HG02798 (cell line): ENCODE results near the gene ELOA.
"Not testable (repeated sequence)": the region's sequence is repeated elsewhere in the genome, so short reads cannot be mapped to it uniquely, and the experiment has no call there.

ENCODE experiments used
- ATAC-seq: cut with Tn5 transposase; IDR thresholded peaks from one replicate; pipeline ENCODE4 v1.9.1; 2021; ENCODE audit warnings: mild to moderate bottlenecking; ENCODE audit not compliant: unreplicated experiment, poor library complexity

The ELOA gene

DNA sequence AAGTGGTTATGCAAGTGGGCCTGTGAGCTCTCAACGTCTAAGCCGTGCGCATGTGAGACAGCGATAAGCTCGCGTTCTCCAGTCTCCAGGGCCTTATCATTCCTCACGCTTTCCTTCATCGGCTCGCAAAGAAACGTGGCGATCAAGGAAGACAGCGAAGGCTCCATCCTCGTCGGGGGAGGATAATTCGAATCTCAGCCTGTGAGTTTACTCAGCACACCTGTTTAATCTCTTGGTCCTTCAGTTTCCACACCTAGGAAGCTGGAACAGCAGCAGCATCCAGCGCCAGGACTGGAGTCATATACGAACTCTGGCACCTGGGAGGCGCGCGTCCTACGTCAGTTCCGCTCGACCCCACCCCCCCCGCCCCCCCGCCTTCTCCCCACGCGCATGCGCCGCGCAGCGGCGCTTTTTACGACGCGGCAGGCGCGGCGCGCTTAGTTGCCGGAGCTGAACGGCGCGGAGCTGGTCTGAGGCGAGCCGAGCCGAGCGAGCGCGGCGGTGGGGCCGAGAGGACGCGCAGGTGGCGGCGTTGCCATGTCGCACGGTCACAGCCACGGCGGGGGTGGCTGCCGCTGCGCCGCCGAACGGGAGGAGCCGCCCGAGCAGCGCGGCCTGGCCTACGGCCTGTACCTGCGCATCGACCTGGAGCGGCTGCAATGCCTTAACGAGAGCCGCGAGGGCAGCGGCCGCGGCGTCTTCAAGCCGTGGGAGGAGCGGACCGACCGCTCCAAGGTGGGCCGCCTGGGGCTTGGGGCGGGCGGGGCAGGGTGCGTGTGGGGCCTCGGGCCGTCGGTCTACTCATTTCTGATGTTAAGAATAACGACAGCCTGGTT lies 34.9 kb downstream of the ELOA start, which contains the start of gene PITHD1:
TSS of gene PITHD1 (plus strand) at position 440 of the 836 bp plus-strand sequence. CDS start at position 538, 98 bp downstream.
- peak; percentile 86 for ATAC-seq

DNA sequence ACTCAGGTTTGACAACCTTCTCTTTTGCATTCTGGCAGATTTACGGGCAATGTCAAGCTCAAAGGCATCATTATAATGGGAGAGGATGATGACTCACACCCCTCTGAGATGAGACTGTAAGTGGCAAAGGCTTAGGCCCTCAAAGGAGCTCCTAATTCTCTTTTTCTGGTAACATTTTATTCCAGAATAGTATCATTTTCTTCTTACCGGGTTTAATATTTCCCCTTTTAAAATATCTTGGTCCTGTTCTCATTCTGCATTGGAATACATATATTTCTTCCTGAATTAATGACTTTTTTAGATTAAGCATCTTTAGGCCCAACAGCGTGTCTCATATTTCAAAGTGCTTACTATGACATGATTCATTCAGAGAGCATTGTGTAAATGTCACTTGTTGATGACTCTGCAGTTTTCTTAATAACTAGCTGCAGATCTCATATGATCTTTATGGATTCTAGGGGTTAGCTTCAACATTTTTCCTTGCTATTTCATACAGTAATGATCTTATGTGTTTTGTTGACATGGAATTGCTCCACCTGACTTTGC lies 36.6 kb downstream of the ELOA start:
- no peak for ATAC-seq

DNA sequence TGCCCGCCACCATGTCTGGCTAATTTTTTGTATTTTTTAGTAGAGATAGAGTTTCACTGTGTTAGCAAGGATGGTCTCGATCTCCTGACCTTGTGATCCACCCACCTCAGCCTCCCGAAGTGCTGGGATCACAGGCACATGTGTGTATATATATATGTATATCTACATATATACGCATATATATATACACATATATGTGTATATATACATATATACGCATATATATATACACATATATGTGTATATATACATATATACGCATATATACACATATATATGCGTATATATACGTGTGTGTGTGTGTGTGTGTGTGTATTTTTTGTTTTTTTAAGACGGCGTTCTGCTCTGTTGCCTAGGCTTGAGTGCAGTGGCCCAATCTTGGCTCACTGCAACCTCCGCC lies 39.9 kb downstream of the ELOA start:
- ATAC-seq, result not testable (repeated sequence)

DNA sequence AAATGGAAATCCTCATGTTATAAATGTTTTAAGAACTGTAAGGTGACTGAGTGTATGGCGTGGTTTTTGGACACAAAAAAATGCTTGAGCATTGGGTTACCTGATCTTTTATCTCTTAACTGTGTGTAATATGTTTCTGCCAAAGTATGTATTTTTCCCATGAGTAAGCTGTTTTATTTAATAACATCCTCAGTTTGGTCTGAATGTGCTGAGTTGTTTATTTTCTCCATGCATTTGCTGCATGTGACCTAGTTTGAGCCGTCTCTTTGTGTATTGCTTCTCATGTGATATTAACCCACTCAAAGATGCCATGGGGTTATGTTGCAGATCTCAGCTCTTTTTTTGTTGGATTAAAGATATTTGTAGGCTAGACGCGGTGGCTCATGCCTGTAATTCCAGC lies 41.6 kb downstream of the ELOA start:
- no peak for ATAC-seq

DNA sequence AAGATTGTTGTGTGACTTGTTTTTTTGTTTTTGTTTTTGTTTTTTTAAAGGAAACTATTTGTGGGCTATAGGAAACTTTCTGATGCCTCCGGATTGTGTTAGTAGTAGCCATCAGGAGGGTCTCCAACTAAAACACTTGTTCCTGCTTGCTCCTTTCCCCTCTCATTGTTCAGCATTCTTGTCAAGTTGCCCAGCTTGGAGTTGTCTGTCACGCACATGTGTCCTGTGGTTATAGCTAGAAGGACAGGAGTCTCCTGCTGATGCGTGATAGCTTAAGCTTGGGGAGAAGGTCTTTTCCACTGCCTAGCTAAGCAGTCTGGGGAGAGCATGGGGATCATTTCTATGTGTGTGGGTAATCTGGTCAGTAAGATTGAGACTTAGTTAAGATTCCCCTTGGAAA lies 44.4 kb downstream of the ELOA start:
- ATAC-seq, result no peak

DNA sequence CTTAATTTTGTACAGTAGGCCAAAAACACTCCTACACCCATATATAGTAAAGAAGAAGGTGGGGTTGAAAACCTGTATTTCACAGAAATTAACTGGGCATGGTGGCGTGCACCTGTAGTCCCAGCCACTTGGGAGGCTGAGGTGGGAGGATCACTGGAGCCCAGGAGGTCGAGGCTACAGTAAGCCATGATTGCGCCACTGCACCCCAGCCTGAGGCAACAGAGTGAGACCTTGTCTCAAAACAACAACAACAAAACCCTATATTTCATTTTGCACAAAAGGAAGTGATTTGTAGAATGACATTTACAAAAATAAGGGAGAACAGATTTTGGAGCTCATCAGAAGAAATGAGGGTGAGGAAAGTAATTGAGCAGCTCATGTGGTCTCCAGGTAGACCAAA lies 45.4 kb downstream of the ELOA start:
- no peak for ATAC-seq

DNA sequence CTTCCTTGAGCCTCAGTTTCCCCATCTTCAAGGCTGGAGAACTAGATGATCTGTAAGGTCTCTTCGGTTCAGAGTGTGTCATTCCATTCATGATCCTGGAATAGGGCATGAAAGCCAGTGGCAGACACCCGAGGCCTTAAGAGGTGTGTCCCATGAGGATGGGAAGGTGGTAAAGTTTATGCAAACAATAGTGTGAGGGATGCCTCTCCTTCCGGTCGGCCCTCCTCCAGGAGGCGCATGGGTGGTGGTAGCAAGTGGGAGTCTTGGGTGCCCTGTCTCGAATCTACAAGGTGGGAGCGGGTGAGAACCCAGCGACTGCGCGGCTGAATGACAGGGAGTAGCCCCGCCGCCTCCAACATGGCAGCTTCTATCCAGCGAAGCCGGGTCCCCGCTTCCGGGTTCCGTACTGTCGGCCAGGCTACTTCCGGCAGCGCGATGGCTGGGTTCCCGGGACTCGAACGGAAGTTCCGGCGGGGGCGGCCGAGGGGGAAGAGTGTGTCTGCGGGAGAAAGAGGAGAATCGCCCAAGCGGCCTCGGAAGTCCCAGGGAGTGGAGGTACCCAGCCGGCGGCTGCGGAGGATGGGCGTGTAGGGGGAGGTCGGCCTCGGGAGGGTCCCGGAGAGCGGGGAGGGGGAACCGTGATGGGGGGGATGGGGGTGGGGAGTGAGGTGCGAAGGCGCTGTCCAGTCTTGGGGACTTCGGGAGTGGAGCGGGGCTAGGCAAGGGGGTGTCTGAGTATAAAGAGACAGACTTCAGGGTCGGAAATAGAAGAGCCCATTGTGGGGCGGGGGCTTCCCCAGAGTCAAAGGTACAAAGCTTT lies 47.6 kb downstream of the ELOA start, which contains the start of gene LYPLA2:
TSS of gene LYPLA2 (plus strand) at position 450 of the 820 bp plus-strand sequence. CDS start 1,538 bp downstream, outside the sequence.
- peak; percentile 88 for ATAC-seq

DNA sequence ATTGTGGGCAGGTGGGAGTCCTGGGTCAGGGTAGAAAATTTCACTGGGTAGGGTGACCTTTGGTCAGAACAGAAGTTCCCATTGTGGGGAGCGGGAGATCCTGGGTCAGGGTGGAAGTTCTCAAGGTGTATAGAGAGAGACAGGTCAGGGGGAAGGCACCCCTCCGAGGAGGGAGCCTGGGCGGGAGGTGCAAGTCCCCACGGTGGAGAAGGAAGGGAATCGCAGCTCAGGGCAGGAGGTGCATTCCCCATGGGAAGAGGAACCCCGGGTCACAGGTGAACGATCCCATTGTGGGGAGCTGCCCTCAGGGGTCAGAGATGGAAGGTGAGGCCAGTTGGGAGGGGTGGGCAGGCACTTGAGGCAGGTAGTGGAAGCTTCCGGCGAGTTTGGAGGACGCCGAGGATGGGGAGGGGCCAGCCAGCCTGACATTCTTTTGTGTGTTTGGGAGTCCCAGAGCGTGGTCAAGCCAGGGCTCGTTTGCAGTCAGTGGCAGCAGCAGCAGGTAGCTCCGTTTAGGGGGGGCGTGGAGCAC lies 48.3 kb downstream of the ELOA start:
- peak; percentile 11 for ATAC-seq

DNA sequence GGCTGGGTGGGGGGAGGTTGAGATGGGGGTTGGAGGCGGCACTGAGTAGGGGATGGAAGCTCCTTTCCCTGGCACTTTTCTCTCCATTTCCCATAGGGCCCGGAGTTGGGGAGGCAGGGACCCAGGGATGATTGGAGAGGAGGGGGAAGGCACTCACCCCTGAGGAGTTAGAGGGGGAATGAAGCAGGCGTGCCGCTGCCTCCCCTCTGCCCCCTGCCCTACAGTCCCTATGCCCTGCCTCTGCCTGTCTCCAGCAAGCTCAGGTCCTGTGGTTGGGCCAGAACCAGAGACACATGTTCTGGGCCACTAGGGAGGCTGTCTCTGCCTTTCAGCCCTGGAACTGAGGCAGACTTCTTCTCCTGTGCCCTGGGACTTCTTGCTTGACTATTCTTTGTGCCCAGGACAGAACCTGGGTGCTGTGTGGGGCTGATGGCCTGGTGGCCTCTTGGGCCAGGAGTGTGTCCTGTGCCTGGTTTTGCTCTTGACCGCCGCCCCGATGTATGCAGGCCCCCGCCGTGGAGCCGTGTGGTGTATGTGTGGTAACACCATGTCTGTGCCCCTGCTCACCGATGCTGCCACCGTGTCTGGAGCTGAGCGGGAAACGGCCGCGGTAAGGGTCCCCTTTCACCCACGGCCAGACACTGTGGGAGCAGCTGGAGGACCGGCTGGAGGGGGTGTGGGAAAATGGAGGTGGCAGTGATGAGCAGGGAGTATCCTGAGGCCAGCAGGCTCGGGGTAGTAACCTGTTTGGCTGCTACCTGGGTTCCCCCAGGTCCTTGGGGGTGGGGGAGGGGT lies 49.1 kb downstream of the ELOA start:
- ATAC-seq, result no peak

DNA sequence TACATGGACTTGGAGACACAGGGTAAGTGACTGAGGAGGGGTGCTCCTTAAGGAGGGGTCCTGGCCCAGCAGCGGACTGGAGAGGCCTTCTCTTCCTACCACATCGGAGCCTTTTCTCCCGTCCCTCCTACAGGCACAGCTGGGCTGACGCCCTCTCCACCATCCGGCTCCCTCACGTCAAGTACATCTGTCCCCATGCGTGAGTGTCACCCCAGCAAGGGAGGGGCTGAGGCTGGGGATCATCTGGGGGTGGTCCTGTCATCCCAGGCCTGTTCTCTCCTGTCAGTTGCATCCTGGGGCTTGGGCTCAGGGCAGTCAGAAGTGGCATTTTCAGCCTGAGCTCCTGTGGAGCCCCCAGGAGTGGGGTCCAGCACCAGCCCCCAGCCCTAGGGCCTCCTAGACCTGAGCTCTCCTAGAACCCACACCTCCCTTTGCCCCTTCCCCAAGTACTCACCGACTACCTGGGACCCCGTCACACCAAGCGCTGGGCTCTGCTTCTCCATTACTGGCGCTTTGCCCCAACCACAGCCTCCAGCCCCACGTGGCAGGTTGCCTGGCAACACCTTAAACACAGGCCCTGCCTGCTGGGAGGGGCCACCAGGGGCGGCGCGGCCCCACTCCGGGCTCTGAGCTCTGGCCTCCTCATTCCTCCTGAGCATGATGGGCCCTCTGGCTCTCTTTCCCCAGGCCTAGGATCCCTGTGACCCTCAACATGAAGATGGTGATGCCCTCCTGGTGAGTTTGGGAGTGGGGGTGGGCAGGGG lies 49.9 kb downstream of the ELOA start:
- no peak for ATAC-seq

DNA sequence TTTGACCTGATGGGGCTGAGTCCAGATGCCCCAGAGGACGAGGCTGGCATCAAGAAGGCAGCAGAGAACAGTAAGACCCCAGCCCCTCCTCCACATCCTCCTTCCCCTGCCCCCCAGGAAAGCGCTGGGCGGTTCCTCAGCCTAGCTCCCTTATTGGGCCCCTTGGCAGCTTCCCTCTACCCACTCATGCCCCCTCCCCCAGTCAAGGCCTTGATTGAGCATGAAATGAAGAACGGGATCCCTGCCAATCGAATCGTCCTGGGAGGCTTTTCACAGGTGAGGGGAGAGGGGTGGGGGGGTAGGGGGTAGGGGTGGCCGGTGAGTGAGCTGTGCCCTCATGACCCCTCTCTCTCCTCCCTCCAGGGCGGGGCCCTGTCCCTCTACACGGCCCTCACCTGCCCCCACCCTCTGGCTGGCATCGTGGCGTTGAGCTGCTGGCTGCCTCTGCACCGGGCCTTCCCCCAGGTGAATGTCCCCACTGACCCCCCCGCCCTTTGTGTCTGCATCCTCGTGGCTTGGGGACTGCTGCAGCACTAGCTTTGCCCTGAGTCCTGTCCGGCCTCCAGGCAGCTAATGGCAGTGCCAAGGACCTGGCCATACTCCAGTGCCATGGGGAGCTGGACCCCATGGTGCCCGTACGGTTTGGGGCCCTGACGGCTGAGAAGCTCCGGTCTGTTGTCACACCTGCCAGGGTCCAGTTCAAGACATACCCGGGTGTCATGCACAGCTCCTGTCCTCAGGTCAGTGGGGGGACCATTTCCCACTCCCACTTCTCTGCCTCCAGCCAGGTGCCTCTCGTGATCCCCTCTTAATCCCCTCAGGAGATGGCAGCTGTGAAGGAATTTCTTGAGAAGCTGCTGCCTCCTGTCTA lies 50.8 kb downstream of the ELOA start:
- ATAC-seq, result no peak

DNA sequence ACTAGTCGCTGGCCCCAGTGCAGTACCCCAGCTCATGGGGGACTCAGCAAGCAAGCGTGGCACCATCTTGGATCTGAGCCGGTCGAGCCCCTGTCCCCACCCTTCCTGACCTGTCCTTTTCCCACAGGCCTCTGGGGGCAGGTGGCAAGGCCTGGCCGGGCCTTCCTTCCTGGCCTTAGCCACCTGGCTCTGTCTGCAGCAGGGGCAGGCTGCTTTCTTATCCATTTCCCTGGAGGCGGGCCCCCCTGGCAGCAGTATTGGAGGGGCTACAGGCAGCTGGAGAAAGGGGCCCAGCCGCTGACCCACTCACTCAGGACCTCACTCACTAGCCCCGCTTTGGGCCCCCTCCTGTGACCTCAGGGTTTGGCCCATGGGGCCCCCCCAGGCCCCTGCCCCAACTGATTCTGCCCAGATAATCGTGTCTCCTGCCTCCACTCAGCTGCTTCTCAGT lies 51.5 kb downstream of the ELOA start:
- ATAC-seq, result not testable (repeated sequence)

DNA sequence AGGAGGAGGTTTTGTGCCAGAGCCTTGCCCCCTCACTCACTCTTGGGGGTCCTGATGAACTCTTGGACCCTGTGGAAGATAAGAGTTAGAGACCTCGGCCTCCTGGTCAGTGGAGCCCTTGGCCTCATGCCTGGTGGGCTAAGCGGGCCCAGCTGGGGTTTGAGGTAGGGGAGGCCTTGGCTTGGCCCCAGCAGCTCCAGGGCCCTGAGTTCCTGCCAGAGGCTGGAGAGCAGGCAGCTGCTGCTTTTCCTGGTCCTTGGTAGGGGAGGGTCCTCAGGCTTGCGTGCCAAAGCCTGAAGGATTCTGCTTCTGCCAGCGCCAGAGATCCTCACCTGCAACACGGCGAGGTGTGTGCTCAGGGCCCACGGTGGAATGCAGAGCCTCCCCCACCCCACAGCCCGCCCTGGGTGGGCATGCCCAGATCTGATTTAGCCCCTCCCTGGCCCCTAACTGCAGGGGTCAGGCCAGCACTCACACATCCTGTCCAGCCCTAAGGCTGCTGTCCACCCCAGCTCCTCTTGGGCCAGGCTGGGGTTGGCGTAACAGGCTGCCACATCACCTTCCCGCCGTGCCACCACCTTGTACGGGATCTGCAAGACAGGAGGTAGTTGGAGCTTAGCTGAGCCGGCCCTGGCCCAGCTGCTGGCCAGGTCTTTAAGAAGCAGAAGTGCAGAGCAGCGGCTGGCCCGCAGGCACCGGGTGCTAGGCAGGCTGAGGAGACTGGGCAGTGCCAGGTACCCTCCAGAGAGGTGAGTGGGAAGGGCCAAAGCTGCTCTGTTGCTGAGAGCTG lies 52.6 kb downstream of the ELOA start:
- ATAC-seq, result no peak

DNA sequence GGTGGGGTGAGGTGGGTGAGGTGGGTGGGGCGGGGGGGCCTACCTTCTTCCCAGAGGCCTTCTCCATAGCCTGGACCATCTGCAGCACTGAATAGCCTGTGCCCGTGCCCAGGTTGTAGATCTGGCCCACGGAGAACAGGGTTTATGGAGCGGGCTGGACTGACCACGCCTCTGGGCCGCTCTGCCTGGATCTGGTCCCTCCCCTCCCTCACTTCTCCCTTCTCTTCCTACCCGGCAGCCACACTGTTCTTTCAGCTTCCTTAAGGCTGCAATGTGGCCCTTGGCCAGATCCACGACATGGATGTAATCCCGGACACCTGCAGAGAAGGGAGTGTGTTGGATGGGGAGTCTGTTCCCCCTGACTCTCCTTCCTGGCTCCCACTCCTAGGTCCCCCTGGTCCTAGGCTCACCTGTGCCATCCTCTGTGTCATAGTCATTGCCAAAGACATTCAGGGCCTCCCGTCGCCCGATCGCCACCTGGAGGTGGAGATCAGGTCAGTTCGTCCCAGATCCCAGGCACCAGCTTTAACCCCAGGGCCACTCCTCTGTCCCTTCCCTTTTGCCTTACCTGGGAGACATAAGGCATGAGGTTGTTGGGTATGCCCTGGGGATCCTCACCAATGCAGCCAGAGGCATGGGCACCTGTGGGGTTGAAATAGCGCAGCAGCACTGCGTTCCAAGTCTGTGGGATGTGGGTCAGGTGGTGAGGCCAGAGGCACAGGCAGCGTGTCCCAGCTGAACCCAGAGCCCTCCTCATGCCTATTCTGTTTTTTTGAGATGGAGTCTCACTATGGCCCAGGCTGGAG lies 53.4 kb downstream of the ELOA start:
- ATAC-seq, result no peak

DNA sequence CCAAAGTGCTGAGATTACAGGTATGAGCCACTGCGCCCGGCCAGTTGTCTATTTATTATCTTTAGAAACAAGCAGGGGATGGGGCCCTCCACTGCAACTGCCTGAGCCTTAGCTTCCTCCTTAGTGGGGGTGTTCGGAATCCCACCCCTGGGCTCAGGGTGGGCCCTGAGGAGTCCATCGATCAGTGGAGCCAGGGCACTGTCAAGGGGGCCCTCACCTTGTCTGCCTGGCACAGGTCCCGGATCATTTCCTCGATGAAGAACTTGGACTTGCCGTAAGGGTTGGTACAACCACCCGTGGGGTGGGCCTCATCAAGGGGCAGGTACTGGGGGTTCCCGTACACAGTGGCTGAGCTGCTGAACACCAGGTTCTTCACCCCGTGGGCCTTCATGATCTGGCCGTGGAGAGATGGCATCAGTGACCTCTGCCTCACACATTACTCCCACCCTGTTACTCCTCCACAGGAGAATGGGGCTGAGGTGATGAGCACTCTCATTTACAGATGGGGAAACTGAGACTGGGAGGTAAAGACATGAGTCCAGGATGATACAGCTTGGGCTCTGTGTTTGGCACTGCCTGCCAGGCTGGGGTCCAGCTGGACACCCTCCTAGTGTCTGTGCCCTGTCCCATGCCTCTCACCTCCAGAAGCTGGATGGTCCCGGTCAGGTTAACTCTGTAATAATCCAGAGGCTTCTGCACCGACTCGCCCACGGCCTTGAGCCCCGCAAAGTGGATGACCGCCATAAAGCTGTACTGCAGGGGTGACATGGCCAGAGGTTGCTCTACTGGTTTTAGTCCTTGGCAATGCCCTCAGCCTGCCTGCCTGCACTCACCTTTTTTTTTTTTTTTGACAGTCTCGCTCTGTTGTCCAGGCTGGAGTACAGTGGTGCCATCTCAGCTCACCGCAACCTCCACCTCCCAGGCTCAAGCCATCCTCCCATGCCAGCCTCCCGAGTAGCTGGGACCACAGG lies 54.5 kb downstream of the ELOA start:
- ATAC-seq, result no peak
